ENCODE results near the gene DUSP3. TPM values are rescaled to one million over a fixed set of nuclear protein-coding genes. Genes with fewer than 3 reads are reported as not detected.
A peak's percentile ranks its signal among the peaks of the same experiment; 100 is the strongest.

Gene DUSP3
- total and polyA plus RNA-seq, 4 experiments from 2014 or later = 5.8 to 13.1 (median 9.1) TPM

- Mint-ChIP-seq H3K36me3 (no peaks in the 10 kb centered on the region), H3K27me3 (peaks cover 18% of the 10 kb centered on the region in 2 donors), H3K4me1 (peaks cover 0 to 6% (median 4%) of the 10 kb centered on the region in 4 donors), H3K9me3 (no peaks in the 10 kb centered on the region), H3K27ac (peak within 1 kb of the TSS in 1 of 7 donors; percentile 29), H3K4me3 (peak within 1 kb of the TSS in 1 of 8 donors; percentile 23)
- H3K4me1 ChIP-seq (ENCODE audit: insufficient read depth, low read length) = no peaks in the 10 kb centered on the region
- no peaks in the 10 kb centered on the region for H3K9me3 ChIP-seq (ENCODE audit: control insufficient read depth in 1 of 2, low read length in 2 of 2)
- H3K4me3 ChIP-seq (ENCODE audit: low read length in 2 of 2) = no peak within 1 kb of the TSS
- CTCF ChIA-PET (ENCODE audit: partially characterized antibody) = interaction anchor here (1.1 to 16.4 kb wide), 7 partner anchors 14 to 185 kb away, joined by 3 to 625 read pairs (median 5); no protein-coding TSS in a partner anchor
- no peaks in the 10 kb centered on the region for H3K36me3 ChIP-seq (ENCODE audit: insufficient read depth, low read length)
- no peak within 1 kb of the TSS for H3K27ac ChIP-seq (ENCODE audit: low read depth, low read length)
- no peak for DNase-seq
- H3K27me3 ChIP-seq (ENCODE audit: insufficient read depth, low read length) = no peaks in the 10 kb centered on the region
- intact Hi-C loops (cut with micrococcal nuclease) = no loop called here
- POLR2A ChIA-PET (ENCODE audit: partially characterized antibody) = no interaction called here
Measured at GRCh38 chr17:43758497-43759174, 20.1 kb downstream of the DUSP3 start, which contains the start of gene SOST. Gene SOST, minus strand, starts transcription at chr17:43758791. Its CDS starts 50 bp downstream, at chr17:43758741.

DNA sequence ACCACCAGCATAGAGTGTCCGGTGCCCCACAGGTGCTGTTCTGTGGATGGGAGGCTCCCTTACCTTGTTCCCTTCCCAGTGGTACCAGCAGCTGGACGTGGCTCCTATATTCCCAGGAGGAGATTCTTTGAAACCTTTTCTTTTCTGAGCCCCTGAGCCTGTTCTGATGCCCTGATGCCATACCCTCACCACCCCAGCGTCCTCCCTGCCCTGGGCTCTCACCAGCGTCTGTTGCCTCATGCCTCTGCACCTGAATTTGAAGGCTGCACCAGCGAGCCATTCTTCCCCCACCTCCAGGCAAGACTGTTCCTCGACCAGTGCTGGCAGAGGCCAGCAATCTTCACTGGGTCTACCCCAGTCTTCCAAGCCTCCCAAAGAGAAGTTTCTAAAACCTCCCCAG is 20.7 kb downstream of the DUSP3 start:
- Mint-ChIP-seq H3K27me3 (peaks cover 20 to 21% of the 10 kb centered on the region in 2 donors), H3K27ac (no peak overlapping the region), H3K9me3 (no peaks in the 10 kb centered on the region), H3K4me1 (peaks cover 0 to 6% (median 4%) of the 10 kb centered on the region in 4 donors), H3K36me3 (no peaks in the 10 kb centered on the region), H3K4me3 (peak overlapping the region in 1 of 8 donors; percentile 23)
- ChIA-PET POLR2A (ENCODE audit: partially characterized antibody) (no interaction called here), CTCF (ENCODE audit: partially characterized antibody) (interaction anchor here (0.8 to 16.4 kb wide), 5 partner anchors 8 to 181 kb away, joined by 3 to 625 read pairs (median 12); no protein-coding TSS in a partner anchor)
- Histone ChIP-seq H3K4me1 (ENCODE audit: insufficient read depth, low read length) (no peaks in the 10 kb centered on the region), H3K9me3 (ENCODE audit: control insufficient read depth in 1 of 2, low read length in 2 of 2) (no peaks in the 10 kb centered on the region), H3K36me3 (ENCODE audit: insufficient read depth, low read length) (no peaks in the 10 kb centered on the region), H3K27me3 (ENCODE audit: insufficient read depth, low read length) (no peaks in the 10 kb centered on the region), H3K27ac (ENCODE audit: low read depth, low read length) (no peak overlapping the region), H3K4me3 (ENCODE audit: low read length in 2 of 2) (no peak overlapping the region)
- intact Hi-C loops (cut with micrococcal nuclease) = no loop called here
- no peak for DNase-seq

DNA sequence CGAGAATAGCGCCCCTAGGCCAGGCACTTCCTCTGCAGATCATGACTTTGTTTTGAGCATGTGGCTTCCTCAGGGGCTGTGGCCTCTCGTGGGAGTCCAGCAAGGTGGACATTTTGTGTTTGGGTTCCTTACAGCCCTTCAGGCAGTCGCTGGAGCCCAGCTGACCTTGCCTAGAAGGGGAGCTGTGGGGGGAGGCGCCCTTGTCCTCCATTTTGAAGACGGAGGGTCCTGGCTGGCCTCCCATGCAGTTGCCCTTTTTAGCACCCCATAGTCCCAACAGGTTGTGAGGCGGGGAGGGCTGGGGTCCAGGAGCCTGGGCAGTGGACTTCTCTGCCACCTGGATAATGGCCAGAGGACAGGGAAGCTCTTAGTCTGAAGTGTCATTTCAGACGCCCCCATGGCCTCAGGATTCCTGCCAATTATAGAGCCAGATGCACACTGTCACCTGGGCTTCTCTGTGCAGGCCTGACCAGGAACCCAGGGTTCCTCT is 21.6 kb downstream of the DUSP3 start:
- Mint-ChIP-seq H3K4me3 (no peak overlapping the region), H3K36me3 (no peaks in the 10 kb centered on the region), H3K27me3 (peaks cover 22 to 26% of the 10 kb centered on the region in 2 donors), H3K4me1 (peaks cover 0 to 6% (median 4%) of the 10 kb centered on the region in 4 donors), H3K9me3 (no peaks in the 10 kb centered on the region), H3K27ac (no peak overlapping the region)
- Histone ChIP-seq H3K36me3 (ENCODE audit: insufficient read depth, low read length) (no peaks in the 10 kb centered on the region), H3K4me3 (ENCODE audit: low read length in 2 of 2) (no peak overlapping the region), H3K4me1 (ENCODE audit: insufficient read depth, low read length) (no peaks in the 10 kb centered on the region), H3K27me3 (ENCODE audit: insufficient read depth, low read length) (no peaks in the 10 kb centered on the region), H3K9me3 (ENCODE audit: control insufficient read depth in 1 of 2, low read length in 2 of 2) (no peaks in the 10 kb centered on the region), H3K27ac (ENCODE audit: low read depth, low read length) (no peak overlapping the region)
- POLR2A ChIA-PET (ENCODE audit: partially characterized antibody) = interaction anchor here (0.6 kb wide), 1 partner anchor 1914 kb away, joined by 3 read pairs; no protein-coding TSS in a partner anchor
- intact Hi-C loops (cut with micrococcal nuclease) = no loop called here
- no peak for DNase-seq
- CTCF ChIA-PET (ENCODE audit: partially characterized antibody) = interaction anchor here (0.8 to 16.4 kb wide), 5 partner anchors 9 to 72 kb away, joined by 3 to 625 read pairs (median 4); no protein-coding TSS in a partner anchor

DNA sequence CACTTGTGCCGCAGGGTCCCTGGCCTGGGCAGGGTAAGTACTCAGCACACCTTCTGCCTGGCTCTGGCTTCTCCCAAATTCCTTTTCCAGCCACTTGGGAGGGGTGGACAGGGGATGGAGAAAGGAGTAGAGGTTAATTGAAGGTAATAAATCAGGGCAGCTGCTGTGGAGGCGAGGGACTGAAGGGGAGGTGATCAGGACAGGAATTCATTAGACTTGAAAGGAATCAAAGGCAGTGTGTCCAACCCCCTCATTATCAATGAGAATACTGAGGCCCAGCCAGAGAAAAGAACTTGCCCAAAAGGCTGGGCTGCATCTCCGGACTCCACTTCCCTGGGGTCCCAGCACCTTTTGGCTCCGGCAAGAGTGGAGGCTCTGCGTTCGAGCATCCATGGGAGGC is 22.6 kb downstream of the DUSP3 start:
- Histone ChIP-seq H3K9me3 (ENCODE audit: control insufficient read depth in 1 of 2, low read length in 2 of 2) (no peaks in the 10 kb centered on the region), H3K4me1 (ENCODE audit: insufficient read depth, low read length) (no peaks in the 10 kb centered on the region), H3K4me3 (ENCODE audit: low read length in 2 of 2) (no peak overlapping the region), H3K27me3 (ENCODE audit: insufficient read depth, low read length) (no peaks in the 10 kb centered on the region), H3K36me3 (ENCODE audit: insufficient read depth, low read length) (no peaks in the 10 kb centered on the region), H3K27ac (ENCODE audit: low read depth, low read length) (no peak overlapping the region)
- H3K9me3 Mint-ChIP-seq = no peaks in the 10 kb centered on the region
- H3K4me1 Mint-ChIP-seq = peaks cover 0 to 6% (median 4%) of the 10 kb centered on the region in 4 donors
- H3K27ac Mint-ChIP-seq = no peak overlapping the region
- no peak for DNase-seq
- intact Hi-C loops (cut with micrococcal nuclease) = no loop called here
- ChIA-PET POLR2A (ENCODE audit: partially characterized antibody) (no interaction called here), CTCF (ENCODE audit: partially characterized antibody) (interaction anchor here (1.7 to 16.4 kb wide), 3 partner anchors 10 to 71 kb away, joined by 4 to 625 read pairs (median 24); no protein-coding TSS in a partner anchor)
- H3K4me3 Mint-ChIP-seq = no peak overlapping the region
- H3K36me3 Mint-ChIP-seq = no peaks in the 10 kb centered on the region
- H3K27me3 Mint-ChIP-seq = peaks cover 25 to 26% of the 10 kb centered on the region in 2 donors

GRCh38 chr17:43755389-43755875 is 23.3 kb downstream of the DUSP3 start:
- peaks cover 25 to 33% of the 10 kb centered on the region in 2 donors for H3K27me3 Mint-ChIP-seq
- no peaks in the 10 kb centered on the region for H3K4me1 ChIP-seq (ENCODE audit: insufficient read depth, low read length)

GRCh38 chr17:43754947-43755346 is 23.8 kb downstream of the DUSP3 start:
- Histone ChIP-seq H3K36me3 (ENCODE audit: insufficient read depth, low read length) (no peaks in the 10 kb centered on the region), H3K4me3 (ENCODE audit: low read length in 2 of 2) (no peak overlapping the region), H3K9me3 (ENCODE audit: control insufficient read depth in 1 of 2, low read length in 2 of 2) (no peaks in the 10 kb centered on the region), H3K4me1 (ENCODE audit: insufficient read depth, low read length) (no peaks in the 10 kb centered on the region), H3K27ac (ENCODE audit: low read depth, low read length) (no peak overlapping the region), H3K27me3 (ENCODE audit: insufficient read depth, low read length) (no peaks in the 10 kb centered on the region)
- intact Hi-C loops (cut with micrococcal nuclease) = no loop called here
- Mint-ChIP-seq H3K27ac (no peak overlapping the region), H3K9me3 (peaks cover 0 to 2% (median 0%) of the 10 kb centered on the region in 8 donors), H3K4me1 (peaks cover 0 to 6% (median 4%) of the 10 kb centered on the region in 4 donors), H3K4me3 (no peak overlapping the region), H3K36me3 (no peaks in the 10 kb centered on the region), H3K27me3 (peaks cover 22 to 37% of the 10 kb centered on the region in 2 donors)
- CTCF ChIA-PET (ENCODE audit: partially characterized antibody) = interaction anchor here (3.4 to 16.4 kb wide), 2 partner anchors 11 to 58 kb away, joined by 24 to 625 read pairs; no protein-coding TSS in a partner anchor
- POLR2A ChIA-PET (ENCODE audit: partially characterized antibody) = no interaction called here
- DNase-seq = no peak

More at GRCh38 chr17:43755389-43755875, 23.3 kb downstream of the DUSP3 start:
- Histone ChIP-seq H3K27ac (ENCODE audit: low read depth, low read length) (no peak overlapping the region), H3K9me3 (ENCODE audit: control insufficient read depth in 1 of 2, low read length in 2 of 2) (no peaks in the 10 kb centered on the region), H3K36me3 (ENCODE audit: insufficient read depth, low read length) (no peaks in the 10 kb centered on the region), H3K27me3 (ENCODE audit: insufficient read depth, low read length) (no peaks in the 10 kb centered on the region), H3K4me3 (ENCODE audit: low read length in 2 of 2) (no peak overlapping the region)
- ChIA-PET CTCF (ENCODE audit: partially characterized antibody) (interaction anchor here (3.4 to 16.4 kb wide), 2 partner anchors 11 to 58 kb away, joined by 24 to 625 read pairs; no protein-coding TSS in a partner anchor), POLR2A (ENCODE audit: partially characterized antibody) (no interaction called here)
- no peaks in the 10 kb centered on the region for H3K36me3 Mint-ChIP-seq
- DNase-seq = no peak
- no peak overlapping the region for H3K27ac Mint-ChIP-seq
- intact Hi-C loops (cut with micrococcal nuclease) = no loop called here
- H3K9me3 Mint-ChIP-seq = peaks cover 0 to 2% (median 0%) of the 10 kb centered on the region in 8 donors
- H3K4me1 Mint-ChIP-seq = peaks cover 0 to 6% (median 4%) of the 10 kb centered on the region in 4 donors
- H3K4me3 Mint-ChIP-seq = no peak overlapping the region
